Measurements from ENCODE around the gene SYNJ2. TPM values are rescaled to one million over a fixed set of nuclear protein-coding genes. Genes with fewer than 3 reads are reported as not detected.
"Not testable (repeated sequence)": the region's sequence is repeated elsewhere in the genome, so short reads cannot be mapped to it uniquely, and the experiment has no call there.

SYNJ2 gene
- total RNA-seq, 1 experiment from 2014 or later = 45.0 TPM

- Histone ChIP-seq H3K27me3 (replicated peaks; ENCODE audit: control insufficient read depth, insufficient read depth, low read length) (no peaks in the 10 kb centered on the region), H3K4me3 (ENCODE audit: low read depth, low read length) (no peak overlapping the region), H3K4me1 (peaks cover 5% of the 10 kb centered on the region; the same call in 1 of the 2 replicates), H3K9me3 (no peaks in the 10 kb centered on the region), H3K36me3 (ENCODE audit: control insufficient read depth, insufficient read depth, low read length) (no peaks in the 10 kb centered on the region; the same call in 1 of the 2 replicates)
- H3K4me3 Mint-ChIP-seq (ENCODE audit: unreplicated experiment) = no peak overlapping the region
- TF ChIP-seq CTCF (IDR thresholded peaks at IDR 0.05; ENCODE audit: insufficient read depth in 1 of 2, low read depth in 1 of 2, low read length in 1 of 2, severe bottlenecking in 1 of 2, unreplicated experiment in 1 of 2) = no peak
- no peaks in the 10 kb centered on the region for H3K27me3 Mint-ChIP-seq (ENCODE audit: insufficient read depth, unreplicated experiment)
- CTCF ChIA-PET = no interaction called here
- BruUV-seq (replicated peaks) = no TSS peak
- no peak for DNase-seq
- no peak overlapping the region for H3K27ac Mint-ChIP-seq (ENCODE audit: unreplicated experiment)
- intact Hi-C loops (cut with micrococcal nuclease; ENCODE audit: unreplicated experiment) = loop anchor here (5.0 kb wide), 1 partner anchor 253 kb away; no protein-coding TSS in a partner anchor
- H3K36me3 Mint-ChIP-seq (ENCODE audit: insufficient read depth, unreplicated experiment) = peaks cover 56% of the 10 kb centered on the region
- peaks cover 7% of the 10 kb centered on the region for H3K9me3 Mint-ChIP-seq (ENCODE audit: unreplicated experiment)
- no peaks in the 10 kb centered on the region for H3K4me1 Mint-ChIP-seq (ENCODE audit: low read depth, unreplicated experiment)
- POLR2A ChIA-PET = no interaction called here
Observed at GRCh38 chr6:157944983-157945931, 36.4 kb upstream of the SYNJ2 start.

- intact Hi-C loops (cut with micrococcal nuclease; ENCODE audit: unreplicated experiment) = loop anchor here (2.0 to 5.0 kb wide), 2 partner anchors 127 to 254 kb away; no protein-coding TSS in a partner anchor
- TF ChIP-seq CTCF (IDR thresholded peaks at IDR 0.05; ENCODE audit: insufficient read depth in 1 of 2, low read depth in 1 of 2, low read length in 1 of 2, severe bottlenecking in 1 of 2, unreplicated experiment in 1 of 2) = no peak
- Histone ChIP-seq H3K4me1 (no peaks in the 10 kb centered on the region), H3K9me3 (no peaks in the 10 kb centered on the region), H3K27me3 (replicated peaks; ENCODE audit: control insufficient read depth, insufficient read depth, low read length) (no peaks in the 10 kb centered on the region), H3K36me3 (ENCODE audit: control insufficient read depth, insufficient read depth, low read length) (no peaks in the 10 kb centered on the region; the same call in 1 of the 2 replicates), H3K4me3 (ENCODE audit: low read depth, low read length) (no peak overlapping the region)
- no peak overlapping the region for H3K27ac Mint-ChIP-seq (ENCODE audit: unreplicated experiment)
- no TSS peak for BruUV-seq (replicated peaks)
- ChIA-PET CTCF (interaction anchor here (0.5 to 0.9 kb wide), 2 partner anchors 18 to 516 kb away, joined by 3 to 4 read pairs; no protein-coding TSS in a partner anchor), POLR2A (no interaction called here)
- no peaks in the 10 kb centered on the region for H3K4me1 Mint-ChIP-seq (ENCODE audit: low read depth, unreplicated experiment)
- DNase-seq = no peak
- H3K36me3 Mint-ChIP-seq (ENCODE audit: insufficient read depth, unreplicated experiment) = peaks cover 47% of the 10 kb centered on the region
- no peak overlapping the region for H3K4me3 Mint-ChIP-seq (ENCODE audit: unreplicated experiment)
- peaks cover 10% of the 10 kb centered on the region for H3K9me3 Mint-ChIP-seq (ENCODE audit: unreplicated experiment)
- no peaks in the 10 kb centered on the region for H3K27me3 Mint-ChIP-seq (ENCODE audit: insufficient read depth, unreplicated experiment)
Observed at GRCh38 chr6:157946053-157946617, 35.5 kb upstream of the SYNJ2 start.

GRCh38 chr6:157946865-157947532, 34.7 kb upstream of the SYNJ2 start:
- Mint-ChIP-seq H3K9me3 (ENCODE audit: unreplicated experiment) (peaks cover 10% of the 10 kb centered on the region), H3K27ac (ENCODE audit: unreplicated experiment) (no peak overlapping the region), H3K4me3 (ENCODE audit: unreplicated experiment) (no peak overlapping the region), H3K27me3 (ENCODE audit: insufficient read depth, unreplicated experiment) (no peaks in the 10 kb centered on the region), H3K36me3 (ENCODE audit: insufficient read depth, unreplicated experiment) (peaks cover 39% of the 10 kb centered on the region), H3K4me1 (ENCODE audit: low read depth, unreplicated experiment) (peaks cover under 1% of the 10 kb centered on the region)
- POLR2A ChIA-PET = no interaction called here
- Histone ChIP-seq H3K9me3 (no peaks in the 10 kb centered on the region), H3K4me1 (peaks cover 6% of the 10 kb centered on the region), H3K36me3 (ENCODE audit: control insufficient read depth, insufficient read depth, low read length) (no peaks in the 10 kb centered on the region; the same call in 1 of the 2 replicates), H3K27me3 (replicated peaks; ENCODE audit: control insufficient read depth, insufficient read depth, low read length) (no peaks in the 10 kb centered on the region), H3K4me3 (ENCODE audit: low read depth, low read length) (no peak overlapping the region)
- CTCF ChIA-PET = interaction anchor here (0.5 to 0.9 kb wide), 2 partner anchors 17 to 516 kb away, joined by 3 to 4 read pairs; no protein-coding TSS in a partner anchor
- DNase-seq = peak in 1 of 2 experiments; percentile 33
- intact Hi-C loops (cut with micrococcal nuclease; ENCODE audit: unreplicated experiment) = loop anchor here (1.0 to 5.0 kb wide), 3 partner anchors 126 to 255 kb away; no protein-coding TSS in a partner anchor
- no TSS peak for BruUV-seq (replicated peaks)
- TF ChIP-seq CTCF (IDR thresholded peaks at IDR 0.05; ENCODE audit: insufficient read depth in 1 of 2, low read depth in 1 of 2, low read length in 1 of 2, severe bottlenecking in 1 of 2, unreplicated experiment in 1 of 2) = peak; percentile 23 to 84

GRCh38 chr6:157950899-157951298, 30.8 kb upstream of the SYNJ2 start:
- BruUV-seq (replicated peaks) = not testable (repeated sequence)

More at GRCh38 chr6:157950899-157951298, 30.8 kb upstream of the SYNJ2 start:
- CTCF ChIA-PET; H3K27me3 Mint-ChIP-seq (ENCODE audit: insufficient read depth, unreplicated experiment); H3K9me3 ChIP-seq; DNase-seq; POLR2A ChIA-PET; H3K9me3 Mint-ChIP-seq (ENCODE audit: unreplicated experiment); H3K27me3 ChIP-seq (replicated peaks; ENCODE audit: control insufficient read depth, insufficient read depth, low read length); H3K4me3 ChIP-seq (ENCODE audit: low read depth, low read length); H3K36me3 ChIP-seq (ENCODE audit: control insufficient read depth, insufficient read depth, low read length); H3K27ac Mint-ChIP-seq (ENCODE audit: unreplicated experiment); H3K4me3 Mint-ChIP-seq (ENCODE audit: unreplicated experiment): not testable (repeated sequence)
- intact Hi-C loops (cut with micrococcal nuclease; ENCODE audit: unreplicated experiment) = loop anchor here (10.0 kb wide), 1 partner anchor 626 kb away; the partner anchor contains the start of gene TMEM242
- peaks cover 26% of the 10 kb centered on the region for H3K4me1 Mint-ChIP-seq (ENCODE audit: low read depth, unreplicated experiment)
- H3K36me3 Mint-ChIP-seq (ENCODE audit: insufficient read depth, unreplicated experiment) = peaks cover 40% of the 10 kb centered on the region
- H3K4me1 ChIP-seq = peaks cover 33% of the 10 kb centered on the region
